ENCODE data around the gene BMP7.

BMP7 gene

DNA sequence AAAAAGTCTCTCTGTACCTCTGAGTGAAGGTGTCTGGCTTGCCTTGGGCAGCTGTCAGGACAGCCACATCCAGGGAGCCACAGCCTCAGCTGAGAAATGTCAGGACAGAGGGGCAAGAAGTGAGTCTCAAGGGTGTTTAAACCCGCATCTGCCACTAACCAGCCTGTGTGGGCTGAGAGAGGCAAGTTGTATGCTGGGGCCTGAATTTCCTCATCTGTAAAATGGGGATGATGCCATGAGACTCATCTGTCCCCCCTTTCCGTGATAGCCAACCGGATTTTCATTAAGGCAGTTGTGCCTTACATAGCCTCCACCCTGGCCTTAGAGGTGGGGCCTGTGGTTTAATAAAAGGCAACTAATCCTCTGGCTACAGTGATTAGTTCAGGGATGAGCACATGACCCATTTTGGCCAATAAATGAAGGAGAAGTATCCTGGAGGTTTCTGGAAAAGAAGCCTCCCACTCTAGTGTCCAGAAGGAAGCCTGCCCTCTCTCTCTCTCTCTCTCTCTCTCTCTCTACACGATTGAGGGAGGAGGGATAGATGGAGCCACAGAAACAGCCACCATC is 79.3 kb downstream of the BMP7 start:
- no peak for DNase-seq

GRCh38 chr20:57186192-57186591 is 80.2 kb downstream of the BMP7 start:
- no peak for DNase-seq

- DNase-seq = no peak
Observed at GRCh38 chr20:57185188-57185743, 81.2 kb downstream of the BMP7 start.

DNA sequence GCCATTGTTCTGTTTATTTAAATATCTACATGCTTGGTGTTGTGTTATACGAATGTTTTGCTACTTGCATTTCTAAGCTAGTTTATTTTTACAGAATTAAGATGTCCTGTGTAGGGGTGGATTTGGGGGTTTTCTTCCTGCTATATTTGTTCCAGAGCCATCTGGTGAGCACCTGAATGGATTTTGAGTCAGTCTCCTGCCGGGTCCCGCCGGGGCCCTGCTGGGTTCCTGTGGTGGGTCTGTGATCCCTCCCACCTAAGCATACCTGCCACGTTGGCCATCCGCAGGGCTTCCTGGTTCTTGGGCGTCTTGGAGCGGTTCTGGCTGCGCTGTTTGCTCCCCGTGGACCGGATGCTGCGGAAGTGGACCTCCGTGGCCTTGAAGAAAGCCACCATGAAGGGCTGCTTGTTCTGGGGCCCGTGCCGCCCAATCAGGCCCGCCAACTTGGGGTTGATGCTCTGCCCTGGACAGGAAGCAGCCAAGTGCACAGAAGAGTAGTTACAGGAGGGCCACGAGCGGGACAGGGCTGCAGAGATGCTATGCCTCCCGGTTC is 82.9 kb downstream of the BMP7 start:
- DNase-seq = no peak

DNA sequence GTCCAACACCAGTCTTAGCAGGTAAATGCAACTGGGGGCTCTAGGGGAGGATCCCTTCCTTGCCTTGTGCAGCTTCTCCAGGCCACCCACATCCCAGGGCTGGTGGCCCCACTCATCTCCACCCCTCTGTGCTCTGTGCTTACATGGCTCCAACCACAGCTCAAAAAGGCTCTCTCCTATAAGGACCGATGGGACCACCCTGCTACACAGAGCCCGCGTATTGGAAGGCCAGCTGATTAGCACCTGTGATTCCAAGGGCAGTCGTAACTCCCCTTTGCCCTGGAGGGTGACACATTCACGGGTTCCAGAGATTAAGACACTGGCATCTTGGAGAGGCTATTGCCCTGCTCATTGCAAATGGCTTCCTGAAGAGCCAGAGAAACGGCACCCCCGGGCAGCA is 84.8 kb downstream of the BMP7 start:
- no peak for DNase-seq

GRCh38 chr20:57180954-57181353 is 85.5 kb downstream of the BMP7 start:
- DNase-seq = no peak

GRCh38 chr20:57180387-57180786 is 86.1 kb downstream of the BMP7 start:
- DNase-seq = no peak

GRCh38 chr20:57179265-57179664 is 87.2 kb downstream of the BMP7 start:
- no peak for DNase-seq

- DNase-seq = no peak
Observed at GRCh38 chr20:57178582-57179111, 87.8 kb downstream of the BMP7 start.

GRCh38 chr20:57177636-57178280 is 88.7 kb downstream of the BMP7 start:
- no peak for DNase-seq

GRCh38 chr20:57176842-57177241 is 89.6 kb downstream of the BMP7 start:
- DNase-seq = no peak

- DNase-seq = no peak
Observed at GRCh38 chr20:57175397-57176010, 90.9 kb downstream of the BMP7 start.

DNA sequence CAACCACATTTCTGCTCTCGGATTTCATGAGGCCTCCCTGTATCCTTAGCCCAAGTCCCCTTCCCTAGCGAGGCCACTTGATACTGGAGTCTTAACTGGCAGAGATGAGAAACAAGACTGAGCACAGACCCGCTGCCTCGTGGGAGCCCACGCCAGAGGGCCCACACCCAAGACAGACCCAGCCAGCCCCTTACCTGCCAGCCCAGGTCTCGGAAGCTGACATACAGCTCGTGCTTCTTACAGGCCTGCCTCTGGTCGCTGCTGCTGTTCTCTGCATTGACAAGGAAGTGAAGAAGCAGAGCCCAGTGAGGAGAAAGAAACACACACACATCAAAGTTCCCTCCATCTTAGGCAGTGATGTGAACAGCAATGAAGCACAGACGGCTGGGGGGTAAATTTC is 91.7 kb downstream of the BMP7 start:
- DNase-seq = no peak

DNA sequence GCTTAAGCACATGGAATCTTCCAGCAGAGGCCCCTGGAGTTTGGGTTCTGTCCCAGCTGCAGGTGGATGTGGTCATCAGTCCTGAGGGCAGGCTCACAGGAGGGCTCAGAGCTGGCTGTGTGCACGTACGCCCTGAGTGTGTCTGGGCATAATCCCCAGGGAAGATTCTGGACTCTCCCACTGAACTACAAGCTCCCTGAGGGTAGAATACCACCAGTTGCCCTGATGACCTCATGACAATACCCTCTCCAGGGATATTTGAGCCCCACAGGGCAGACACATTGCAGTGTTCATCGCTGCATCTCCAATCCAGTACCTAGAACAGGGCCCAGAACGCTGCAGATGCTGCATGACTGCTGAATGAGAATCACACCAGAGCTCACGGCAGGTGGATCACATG is 92.5 kb downstream of the BMP7 start:
- no peak for DNase-seq

GRCh38 chr20:57173041-57173440 is 93.4 kb downstream of the BMP7 start:
- DNase-seq = no peak

DNA sequence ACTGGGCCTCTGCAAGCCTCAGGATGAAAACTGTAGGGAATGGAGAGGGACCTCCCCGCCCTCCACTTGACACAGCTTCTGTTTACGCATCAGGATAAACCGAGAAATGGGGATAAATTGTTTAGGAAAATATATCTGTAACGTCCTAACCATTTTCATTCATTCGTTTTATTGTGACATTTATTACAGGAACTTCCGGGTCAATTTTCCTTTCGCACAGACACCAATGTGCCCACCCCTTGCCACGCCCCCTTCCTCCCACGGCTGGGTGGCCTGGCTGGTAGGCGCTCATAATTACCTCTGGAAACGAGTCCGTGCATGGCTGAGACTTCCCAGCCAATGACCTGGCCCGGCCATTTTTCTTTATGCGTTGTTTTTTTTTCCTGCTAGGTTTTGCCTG is 96.1 kb downstream of the BMP7 start:
- no peak for DNase-seq

DNA sequence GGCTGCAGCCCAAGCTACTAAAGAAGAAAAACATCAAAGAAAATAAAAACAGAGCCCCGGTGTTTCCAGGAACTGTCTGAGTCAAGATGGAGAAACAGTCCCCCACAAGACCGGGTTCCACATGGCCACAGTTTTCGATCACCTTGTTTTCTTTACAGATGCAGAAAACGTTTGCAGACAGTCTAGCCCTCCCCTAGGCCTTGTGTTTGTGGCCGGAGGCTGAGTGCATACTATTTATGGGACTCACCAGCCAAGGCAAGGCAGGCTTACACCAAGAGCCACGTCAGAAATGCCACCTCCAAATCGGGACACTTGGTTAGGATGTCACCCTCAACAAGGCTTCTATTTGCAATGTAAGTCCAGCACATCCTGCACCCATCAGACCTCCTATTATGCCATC is 97.3 kb downstream of the BMP7 start:
- DNase-seq = no peak

DNA sequence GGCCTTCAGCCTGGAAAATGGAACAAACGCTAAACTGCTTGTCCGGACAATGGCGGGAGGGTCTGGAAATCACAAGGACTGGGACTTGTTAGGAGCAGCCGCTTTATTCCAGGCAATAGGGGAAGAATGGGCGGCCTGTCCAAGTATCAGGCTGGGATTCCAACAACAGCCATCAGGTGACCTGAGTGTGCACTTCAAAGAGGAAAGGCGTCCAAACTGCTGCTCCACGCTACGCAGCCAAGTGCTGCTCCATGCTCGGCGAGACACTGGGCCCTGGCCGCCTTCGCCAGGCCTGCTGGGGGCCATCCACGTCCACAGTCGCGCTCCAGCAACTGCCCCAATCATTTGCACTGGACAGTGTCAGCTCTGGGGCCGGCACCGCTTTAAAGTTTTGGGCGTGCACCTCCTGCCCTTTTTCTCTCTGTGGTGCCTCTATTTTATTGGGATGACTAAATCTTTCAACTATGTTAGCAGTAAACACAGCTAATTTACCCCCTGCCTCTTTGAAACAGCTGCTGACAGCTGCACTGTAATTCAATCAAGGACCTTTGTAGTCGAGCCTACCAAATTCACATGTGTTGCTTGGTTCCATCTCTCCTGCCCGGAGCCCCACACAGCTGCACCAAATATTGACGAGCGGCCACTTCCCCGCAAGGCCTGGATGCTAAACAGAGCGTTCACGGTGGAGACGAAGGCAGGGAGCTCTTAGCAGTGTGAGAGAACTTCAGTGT is 98.3 kb downstream of the BMP7 start:
- no peak for DNase-seq

GRCh38 chr20:57167292-57167655 is 99.2 kb downstream of the BMP7 start:
- DNase-seq = no peak

- no peak for DNase-seq
Observed at GRCh38 chr20:57166568-57167291, 99.7 kb downstream of the BMP7 start.

DNA sequence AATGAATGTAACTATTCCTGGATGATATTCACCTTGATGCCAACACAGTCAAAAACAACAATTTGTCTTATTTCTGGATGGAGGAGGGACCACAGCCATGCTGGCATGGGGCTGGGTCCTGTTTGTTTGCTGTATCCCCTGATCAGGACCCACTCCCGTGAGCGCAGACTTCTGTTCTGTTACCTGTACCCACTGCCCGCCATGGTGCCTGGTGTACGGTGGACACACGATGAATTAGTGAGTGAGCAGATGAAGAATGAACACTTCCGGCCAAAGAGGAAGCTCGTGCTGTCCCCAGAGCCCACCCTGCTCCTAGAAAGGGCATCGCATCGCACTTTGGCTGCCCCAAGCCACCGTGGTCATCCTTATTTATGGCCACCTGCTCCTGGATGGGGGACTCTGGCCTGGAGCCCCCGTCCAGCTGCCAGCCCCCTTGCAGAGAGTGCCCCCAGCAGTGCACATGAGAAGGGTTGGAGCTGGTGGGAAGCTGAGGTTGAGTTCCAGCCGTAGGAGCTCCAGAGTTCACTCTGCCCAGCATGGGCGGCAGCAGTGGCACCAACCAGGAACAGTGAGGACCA is 100.9 kb downstream of the BMP7 start:
- DNase-seq = no peak

- no peak for DNase-seq
Observed at GRCh38 chr20:57164872-57165271, 101.6 kb downstream of the BMP7 start.

Measured in NCI-H146 (cell line).